M059J (cell line): ENCODE measurements around the gene MGLL. TPM values are rescaled to one million over a fixed set of nuclear protein-coding genes. Genes with fewer than 3 reads are reported as not detected.

ENCODE experiments used
- DNase-seq: peaks from one replicate; pipeline ENCODE4 v3.0.0-alpha.2; 2012; ENCODE audit warnings: low read depth
- total RNA-seq: library from RNA; depleted of rRNA; stranded (reverse); fragments of >200 nt; shearing (Covaris generic); gene quantifications from 2 replicates; pipeline ENCODE4 v1.2.3, GENCODE V29; 2014

The MGLL gene
- total RNA-seq, 1 experiment from 2014 or later, result 17.0 TPM

DNA sequence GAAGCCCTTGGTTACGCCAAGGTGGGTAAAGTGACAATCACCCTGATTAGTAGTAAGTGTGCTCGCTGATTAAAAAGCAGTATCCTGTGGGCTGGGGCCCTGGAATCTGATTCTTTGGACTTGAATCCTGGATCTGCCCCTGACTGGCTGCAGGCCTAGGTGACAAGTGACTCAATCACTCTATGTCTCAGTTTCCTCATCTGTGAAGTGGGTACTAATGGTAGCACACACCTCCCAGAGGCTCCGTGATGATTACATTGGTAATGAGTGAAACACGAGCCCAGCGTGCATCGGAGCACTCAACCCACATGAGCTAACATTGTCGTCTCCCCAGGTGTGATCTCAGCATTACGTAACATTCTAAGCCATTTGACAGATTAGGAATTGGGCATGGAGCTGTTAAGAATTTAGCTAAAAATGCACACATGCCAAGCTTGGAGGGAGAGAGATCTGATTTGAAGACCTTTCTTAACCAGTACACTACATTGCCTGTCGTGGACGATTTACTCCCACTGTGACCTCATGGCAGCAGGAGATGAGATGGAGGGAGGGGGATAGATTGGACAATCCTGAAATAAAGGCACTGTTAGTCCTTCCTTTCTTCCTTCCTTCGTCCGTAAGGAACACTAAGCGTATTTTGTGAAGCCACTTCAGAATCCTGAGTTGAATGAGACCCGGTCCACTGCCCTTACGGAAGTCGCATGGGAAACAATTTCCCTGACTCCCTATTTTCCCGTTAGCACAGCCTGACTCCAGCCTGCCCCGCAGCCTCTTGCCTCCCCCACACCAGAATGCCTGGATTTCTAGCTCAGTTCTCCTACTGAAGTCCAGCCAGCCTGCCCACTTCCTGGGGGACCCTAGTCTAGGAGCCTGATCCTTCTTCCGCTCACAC is 32.1 kb downstream of the MGLL start:
- DNase-seq, result no peak

GRCh38 chr3:127789051-127789450 is 33.3 kb downstream of the MGLL start:
- DNase-seq, result peak; percentile 46

DNA sequence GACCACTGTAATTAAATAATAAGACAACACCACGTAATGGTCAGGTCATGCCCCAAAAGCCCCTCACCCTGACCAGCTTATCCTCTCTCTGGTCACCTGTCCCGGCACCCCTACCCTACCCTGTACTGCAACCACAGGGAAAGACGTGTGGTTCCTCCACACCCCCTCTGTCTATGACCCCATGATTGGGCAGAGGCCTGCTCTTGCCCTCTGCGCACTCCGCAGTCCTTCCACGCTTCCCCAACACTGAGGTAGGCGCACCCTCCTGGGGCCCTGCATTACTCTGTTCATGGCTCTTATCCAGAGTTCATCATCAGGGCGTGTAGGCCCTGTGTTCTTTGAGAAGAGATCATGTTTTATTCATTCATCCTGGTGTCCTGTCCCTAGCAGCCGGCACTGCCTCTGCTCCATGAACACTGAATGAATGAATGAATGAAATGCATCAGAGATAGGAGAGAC is 33.8 kb downstream of the MGLL start:
- DNase-seq, result no peak

GRCh38 chr3:127787571-127788365 is 34.5 kb downstream of the MGLL start:
- DNase-seq, result no peak

- DNase-seq, result no peak
These were observed 35.2 kb downstream of the MGLL start for GRCh38 chr3:127787071-127787490.

DNA sequence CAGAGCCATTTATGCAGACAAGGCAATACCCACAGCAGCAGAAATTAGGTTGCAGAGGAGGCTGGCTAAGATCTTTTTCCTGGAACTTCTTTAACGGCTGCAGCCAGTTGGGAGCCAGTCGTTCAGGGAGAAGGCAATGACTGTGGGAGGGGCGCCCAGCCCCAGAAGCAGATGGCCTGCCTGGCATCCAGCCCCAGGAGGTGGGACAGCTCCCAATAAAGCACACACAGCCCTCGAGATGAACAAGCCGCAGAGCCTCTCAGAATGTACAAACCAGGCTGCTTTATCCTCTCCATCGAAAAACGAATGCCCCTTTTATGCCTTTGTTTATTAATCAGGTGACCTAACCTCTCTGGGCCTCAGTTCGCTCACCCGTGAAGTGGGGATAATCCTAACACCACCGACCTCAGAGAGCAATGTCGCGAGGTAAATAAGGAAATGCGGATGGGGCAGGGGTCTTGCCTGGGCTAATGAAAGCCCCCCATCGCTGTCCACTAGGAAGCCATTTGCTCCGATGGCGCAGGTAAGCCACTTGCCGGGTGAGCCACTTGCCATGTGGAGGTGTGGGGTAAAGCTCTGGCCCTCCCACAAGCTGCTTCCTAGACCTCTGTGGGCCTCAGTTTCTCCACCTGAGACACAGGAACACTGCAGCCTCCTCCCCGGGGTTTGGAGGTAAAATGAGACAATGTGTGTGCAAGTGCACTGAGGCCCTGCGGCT is 35.8 kb downstream of the MGLL start:
- DNase-seq, result no peak

- no peak for DNase-seq
These were observed 36.5 kb downstream of the MGLL start for GRCh38 chr3:127785711-127786265.

DNA sequence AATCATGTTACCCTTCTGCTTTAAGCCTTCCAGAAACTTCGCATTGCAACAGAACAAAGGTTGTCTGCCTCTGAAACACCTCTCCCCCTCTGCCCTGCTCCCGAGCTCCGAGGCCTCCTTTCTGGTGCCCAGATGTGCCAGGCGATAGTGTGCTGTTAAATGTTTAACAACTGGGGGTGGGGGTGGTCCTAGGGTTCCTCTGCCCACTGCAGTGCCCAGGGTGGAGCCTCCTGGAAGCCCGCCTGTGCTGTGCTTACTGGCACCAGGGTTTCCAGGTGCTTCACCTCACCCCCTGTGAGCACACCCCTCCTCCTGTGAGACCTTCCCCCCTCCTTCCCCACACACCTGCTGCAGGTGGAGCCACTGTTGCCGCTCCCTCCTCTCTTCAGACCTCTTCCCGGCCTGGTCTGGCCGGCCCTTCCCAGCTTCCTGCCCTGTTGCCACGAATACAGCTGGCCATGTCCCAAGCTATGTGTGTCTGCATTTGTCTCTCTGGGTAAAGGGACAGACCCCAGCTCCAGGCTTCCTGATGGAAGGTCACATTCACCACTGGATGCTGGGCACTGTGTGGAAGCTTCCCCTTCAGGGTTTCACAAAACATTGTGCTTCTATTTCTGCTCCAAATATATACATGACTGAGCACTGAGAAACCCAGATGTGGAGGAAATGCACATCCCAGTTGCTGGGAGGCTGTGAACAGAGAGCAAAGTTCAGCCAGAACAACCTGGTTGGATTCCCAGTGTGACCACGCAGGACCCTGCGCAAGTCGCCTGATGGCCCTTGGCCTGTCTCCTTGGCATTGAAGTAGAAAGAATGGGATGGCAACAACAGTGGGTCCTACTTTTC is 37.2 kb downstream of the MGLL start:
- DNase-seq, result no peak

GRCh38 chr3:127784283-127784682 is 38.0 kb downstream of the MGLL start:
- no peak for DNase-seq

- no peak for DNase-seq
These were observed 38.6 kb downstream of the MGLL start for GRCh38 chr3:127783642-127784160.

DNA sequence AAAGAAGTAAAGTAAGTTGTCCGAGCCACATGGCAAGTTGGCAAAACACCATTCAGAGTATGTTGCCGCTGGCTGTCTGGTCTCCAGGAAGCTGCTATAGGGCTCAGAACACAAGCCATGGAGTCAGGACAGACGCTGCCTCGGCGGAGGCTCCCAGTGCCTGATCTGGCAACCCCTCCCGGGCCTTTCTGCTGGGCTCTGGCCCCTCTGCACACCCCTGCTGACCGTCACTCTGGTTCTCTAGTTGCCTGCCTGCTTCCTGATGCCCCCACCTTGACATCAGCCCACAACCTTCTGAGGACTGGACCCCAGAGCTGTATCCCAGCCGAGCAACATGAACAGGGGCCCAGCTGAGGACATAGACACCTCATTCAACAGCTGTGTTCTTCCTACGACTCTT is 39.1 kb downstream of the MGLL start:
- no peak for DNase-seq

DNA sequence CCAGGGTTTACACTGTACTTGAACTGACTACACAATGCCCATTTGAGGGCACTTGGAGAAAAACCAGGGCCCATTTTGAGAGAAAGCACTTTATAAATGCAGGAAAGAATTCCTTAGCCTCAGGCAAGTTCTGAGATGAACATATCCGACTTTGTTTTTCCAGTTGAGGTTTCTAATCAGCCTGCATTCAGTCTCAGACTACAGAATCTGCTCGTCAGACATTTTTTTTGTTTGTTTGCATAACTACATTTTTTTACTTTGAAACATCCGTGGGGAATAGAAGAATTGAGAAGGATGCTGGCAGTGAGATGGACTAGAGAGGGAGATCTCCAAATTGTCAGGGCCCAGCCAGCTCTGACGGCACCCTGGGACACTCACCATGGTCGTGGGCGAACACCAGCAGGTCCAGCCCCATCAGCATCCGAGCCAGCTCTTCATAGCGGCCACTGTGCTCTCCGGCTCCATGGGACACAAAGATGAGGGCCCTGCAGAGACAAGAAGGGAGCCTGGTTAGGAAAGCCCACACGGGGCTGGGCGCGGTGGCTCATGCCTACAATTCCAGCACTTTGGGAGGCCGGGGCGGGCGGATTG is 40.8 kb downstream of the MGLL start:
- DNase-seq, result peak; percentile 96

- no peak for DNase-seq
These were observed 41.5 kb downstream of the MGLL start for GRCh38 chr3:127780536-127781400.

DNA sequence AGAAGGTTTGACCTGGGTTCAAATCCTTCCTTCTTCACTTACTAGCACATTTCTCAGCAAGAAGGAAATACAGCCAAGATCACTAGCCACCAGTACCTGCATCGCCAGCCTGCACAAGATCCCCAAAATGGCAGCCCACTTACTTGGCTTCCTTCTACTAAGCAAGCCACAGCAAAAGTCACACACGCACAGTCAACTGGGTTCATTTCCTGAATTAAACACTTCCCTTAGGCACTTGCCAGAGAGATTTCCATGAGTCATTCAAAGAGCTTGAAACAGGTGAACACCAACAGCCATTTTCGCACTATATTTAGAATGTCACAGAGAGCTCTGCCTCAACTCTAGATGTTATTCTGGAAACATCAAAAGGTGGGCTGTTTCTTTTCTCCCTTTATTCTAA is 42.6 kb downstream of the MGLL start:
- DNase-seq, result peak; percentile 97

- no peak for DNase-seq
These were observed 44.2 kb downstream of the MGLL start for GRCh38 chr3:127777921-127778656.

DNA sequence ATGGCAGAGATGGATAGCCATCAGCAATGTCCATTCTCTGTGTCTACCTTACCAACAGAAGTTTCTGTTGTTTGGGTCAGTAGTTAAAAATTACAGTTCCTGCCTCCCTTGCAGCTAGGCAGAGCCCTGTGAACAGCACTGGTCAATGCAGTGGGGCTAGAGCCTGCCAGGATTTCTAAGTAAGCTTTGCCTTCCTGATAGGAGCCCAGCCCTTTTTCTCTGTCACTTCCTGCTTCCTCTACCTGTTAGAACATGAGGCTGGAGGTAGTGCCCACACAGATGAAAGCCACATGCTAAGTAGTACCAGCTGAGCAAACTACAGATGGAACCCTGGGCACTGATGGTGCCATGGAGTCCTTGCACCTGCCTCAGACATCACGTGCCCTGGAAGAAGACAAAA is 45.0 kb downstream of the MGLL start:
- DNase-seq, result no peak

- DNase-seq, result no peak
These were observed 46.0 kb downstream of the MGLL start for GRCh38 chr3:127776347-127776746.

GRCh38 chr3:127775398-127776109 is 46.8 kb downstream of the MGLL start:
- peak; percentile 57 for DNase-seq
